Naive thymus-derived CD8-positive, alpha-beta T cell (primary cell): ENCODE data around the gene KDM4C. TPM values are rescaled to one million over a fixed set of nuclear protein-coding genes. Genes with fewer than 3 reads are reported as not detected.

Experiments used
- ATAC-seq, 2 donors: fragments of 150-1000 bp; cut with Tn5 transposase in 1 of 2; sonication (Bioruptor Pico), chemical (Tn5 transposase) in 1 of 2; 1 replicate in 1 of 2; 2 replicates in 1 of 2; pipeline ENCODE4 v1.10.0; 2021; ENCODE audit warnings: mild to moderate bottlenecking in 2 of 2, moderate library complexity in 2 of 2
- POLR2A ChIA-PET: fragments of 350-600 bp; sonication (Branson Sonifier 250); formaldehyde crosslinking; loops from one replicate; lab custom pipeline; 2021; ENCODE audit warnings: antibody characterized with exemption; lab: Charles Lee
- DNase-seq, 10 donors: peaks; one replicate each; pipeline versions ENCODE4 v3.0.0 to v3.0.0-alpha.2; 2020 to 2022
- H3K27ac Mint-ChIP-seq, 10 donors: one replicate each; pipeline ENCODE4 v1.8.0; 2020 to 2022; ENCODE audit warnings: mild to moderate bottlenecking in 10 of 10, mixed read lengths in 10 of 10, moderate library complexity in 4 of 10, inconsistent platforms in 1 of 10
- H3K27me3 Mint-ChIP-seq, 5 donors: one replicate each; pipeline ENCODE4 v1.8.0; 2021 to 2022; ENCODE audit warnings: mixed read lengths in 5 of 5
- H3K36me3 Mint-ChIP-seq, 3 donors: one replicate each; pipeline ENCODE4 v1.8.0; 2020 to 2022; ENCODE audit warnings: mixed read lengths in 3 of 3, mild to moderate bottlenecking in 2 of 3, inconsistent platforms in 1 of 3
- H3K4me1 Mint-ChIP-seq, 4 donors: one replicate each; pipeline ENCODE4 v1.8.0; 2021 to 2022; ENCODE audit warnings: mixed read lengths in 4 of 4
- H3K4me3 Mint-ChIP-seq, 10 donors: one replicate each; pipeline ENCODE4 v1.8.0; 2020 to 2022; ENCODE audit warnings: mild to moderate bottlenecking in 10 of 10, mixed read lengths in 10 of 10, moderate library complexity in 6 of 10, inconsistent platforms in 1 of 10
- H3K9me3 Mint-ChIP-seq, 9 donors: one replicate each; pipeline ENCODE4 v1.8.0; 2020 to 2022; ENCODE audit warnings: mixed read lengths in 9 of 9, mild to moderate bottlenecking in 3 of 9, inconsistent platforms in 1 of 9, moderate library complexity in 1 of 9
- polyA plus RNA-seq, 3 donors: library from polyadenylated mRNA; unstranded; fragments of 300-500 nt; fragmentation: Illumina TruSeq; gene quantifications; one replicate each; pipeline ENCODE4 v1.2.3, GENCODE V29; 2021
- total RNA-seq, 8 experiments: library from RNA in 2 of 8; stranded (reverse) in 2 of 8; gene quantifications; one replicate each; pipeline ENCODE4 v1.2.3 and lab custom pipeline; 2021 to 2026

Gene KDM4C
- total and polyA plus RNA-seq, 5 experiments from 2014 or later: 27.5 to 83.6 (median 27.8) TPM

DNA sequence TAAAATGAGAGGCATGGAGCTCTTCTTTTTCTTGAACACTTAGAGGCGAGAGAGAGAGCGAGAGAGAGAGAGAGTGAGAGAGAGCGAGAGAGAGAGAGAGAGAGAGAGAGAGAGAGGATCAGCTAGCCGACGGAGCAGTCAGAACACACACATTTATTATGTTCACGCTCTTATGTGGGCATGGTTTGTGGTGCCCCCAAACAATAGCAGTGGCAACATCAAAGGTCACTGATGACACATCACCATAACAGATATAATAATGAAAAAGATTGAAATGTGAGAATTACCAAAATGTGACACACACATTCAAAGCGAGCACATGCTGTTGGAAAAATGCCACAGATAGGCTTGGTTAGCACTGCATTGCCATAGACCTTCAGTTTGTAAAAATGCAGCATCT lies 116.1 kb downstream of the KDM4C start:
- Mint-ChIP-seq H3K27me3 (no peaks in the 10 kb centered on the region), H3K36me3 (peaks cover 6 to 17% (median 16%) of the 10 kb centered on the region in 3 donors), H3K9me3 (peaks cover 0 to 5% (median 0%) of the 10 kb centered on the region in 9 donors), H3K4me3 (peak overlapping the region in 8 of 10 donors; percentile 20 to 72 (median 39)), H3K4me1 (peaks cover 54 to 88% (median 81%) of the 10 kb centered on the region in 4 donors), H3K27ac (peak overlapping the region in 9 of 10 donors; percentile 6 to 94 (median 79))
- ATAC-seq: peak; percentile 73 to 77
- POLR2A ChIA-PET: interaction anchor here (0.7 to 1.3 kb wide), 2 partner anchors 15 to 116 kb away, joined by 3 read pairs; partner anchors contain the start of gene KDM4C
- DNase-seq: peak in 4 of 10 donors; percentile 14 to 41 (median 20)

DNA sequence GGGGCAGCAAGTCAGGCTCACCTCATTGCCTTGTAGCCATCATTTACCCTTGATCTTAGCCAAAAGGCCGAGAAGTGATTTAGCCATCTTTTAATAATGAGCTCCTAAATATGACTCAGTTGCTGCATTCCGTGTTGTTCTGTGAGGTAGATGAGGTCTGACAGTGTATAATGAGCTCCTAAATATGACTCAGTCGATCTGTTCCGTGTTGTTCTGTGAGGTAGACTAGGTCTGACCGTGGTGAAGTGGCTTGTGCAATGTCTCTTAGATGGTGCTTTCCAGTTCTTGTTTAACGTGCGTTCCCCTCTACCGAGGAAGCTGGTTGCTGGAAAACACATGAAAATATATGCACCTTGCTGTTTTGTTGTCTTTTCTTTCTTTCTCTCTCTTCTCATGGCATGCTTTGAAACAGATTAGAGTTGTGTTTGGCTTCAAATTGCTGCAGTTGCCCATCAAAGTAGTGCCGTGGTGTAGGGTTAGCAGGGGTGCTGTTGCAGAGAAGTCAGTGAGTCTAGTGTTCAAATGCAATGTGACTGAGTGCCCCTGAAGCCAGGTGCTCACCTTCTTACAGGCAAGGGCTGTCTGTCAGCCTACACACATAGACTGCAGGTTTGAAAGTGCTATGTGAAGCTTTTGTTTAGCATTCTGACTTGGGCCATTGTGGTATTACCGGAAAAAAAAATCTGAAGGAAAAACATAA lies 118.6 kb downstream of the KDM4C start:
- POLR2A ChIA-PET: no interaction called here
- peak overlapping the region in 4 of 10 donors; percentile 11 to 36 (median 24) for H3K27ac Mint-ChIP-seq
- DNase-seq: no peak
- no peak for ATAC-seq
- peaks cover 46 to 73% (median 68%) of the 10 kb centered on the region in 4 donors for H3K4me1 Mint-ChIP-seq
- peaks cover 6 to 22% (median 18%) of the 10 kb centered on the region in 3 donors for H3K36me3 Mint-ChIP-seq
- H3K27me3 Mint-ChIP-seq: no peaks in the 10 kb centered on the region
- H3K9me3 Mint-ChIP-seq: peaks cover 0 to 5% (median 0%) of the 10 kb centered on the region in 9 donors
- peak overlapping the region in 1 of 10 donors; percentile 0 for H3K4me3 Mint-ChIP-seq

DNA sequence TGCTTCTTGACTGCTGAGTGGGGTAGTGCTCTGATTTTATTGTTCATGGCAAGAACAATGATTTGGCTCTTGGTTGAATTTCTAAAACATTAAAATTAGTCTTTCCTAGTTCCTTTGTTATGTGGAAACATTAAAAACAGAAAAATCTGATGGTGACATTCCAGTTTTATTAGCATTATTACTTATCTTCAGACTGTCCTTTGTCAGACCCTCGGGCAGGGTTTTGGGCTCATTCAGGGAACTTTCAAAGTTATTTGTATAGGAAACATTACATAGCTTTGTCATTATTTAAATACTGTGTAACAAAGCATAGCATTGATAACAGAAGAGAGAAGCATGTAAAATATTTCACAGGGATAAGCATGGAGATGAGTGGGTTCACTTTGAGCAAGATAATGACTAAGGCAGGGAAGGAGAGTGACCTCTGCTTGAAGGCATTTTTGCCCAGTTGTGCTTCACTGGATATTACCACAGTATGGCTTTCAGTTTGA lies 119.9 kb downstream of the KDM4C start:
- H3K9me3 Mint-ChIP-seq: peaks cover 0 to 5% (median 0%) of the 10 kb centered on the region in 9 donors
- no peak for DNase-seq
- H3K27ac Mint-ChIP-seq: peak overlapping the region in 2 of 10 donors; percentile 23 to 31
- no peak for ATAC-seq
- peaks cover 42 to 64% (median 59%) of the 10 kb centered on the region in 4 donors for H3K4me1 Mint-ChIP-seq
- no peak overlapping the region for H3K4me3 Mint-ChIP-seq
- no peaks in the 10 kb centered on the region for H3K27me3 Mint-ChIP-seq
- POLR2A ChIA-PET: no interaction called here
- peaks cover 6 to 29% (median 23%) of the 10 kb centered on the region in 3 donors for H3K36me3 Mint-ChIP-seq

DNA sequence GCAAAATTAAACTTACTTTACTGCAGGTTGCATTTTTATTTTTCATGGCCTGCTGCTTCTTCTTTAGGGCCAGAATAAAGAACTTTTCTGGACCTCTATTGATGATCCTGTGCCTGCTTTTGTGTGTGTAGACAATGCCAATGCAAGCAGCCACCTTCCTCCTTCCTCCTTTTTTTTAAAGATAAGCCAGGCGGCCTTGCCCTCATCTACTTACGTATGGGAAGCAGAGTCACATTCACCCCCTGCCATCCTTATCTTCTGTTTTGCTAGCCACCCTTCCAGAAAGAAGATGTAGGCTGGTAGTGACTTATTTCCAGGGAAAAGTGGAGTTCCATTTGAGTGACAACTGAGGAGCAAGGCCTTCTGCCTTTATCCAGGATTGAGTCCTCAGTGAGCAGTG lies 122.9 kb downstream of the KDM4C start:
- Mint-ChIP-seq H3K36me3 (peaks cover 6 to 34% (median 29%) of the 10 kb centered on the region in 3 donors), H3K4me1 (peaks cover 32 to 51% (median 40%) of the 10 kb centered on the region in 4 donors), H3K9me3 (peaks cover 0 to 5% (median 0%) of the 10 kb centered on the region in 9 donors), H3K27me3 (no peaks in the 10 kb centered on the region), H3K4me3 (no peak overlapping the region), H3K27ac (peak overlapping the region in 2 of 10 donors; percentile 27 to 76)
- ATAC-seq: no peak
- DNase-seq: no peak
- POLR2A ChIA-PET: no interaction called here

DNA sequence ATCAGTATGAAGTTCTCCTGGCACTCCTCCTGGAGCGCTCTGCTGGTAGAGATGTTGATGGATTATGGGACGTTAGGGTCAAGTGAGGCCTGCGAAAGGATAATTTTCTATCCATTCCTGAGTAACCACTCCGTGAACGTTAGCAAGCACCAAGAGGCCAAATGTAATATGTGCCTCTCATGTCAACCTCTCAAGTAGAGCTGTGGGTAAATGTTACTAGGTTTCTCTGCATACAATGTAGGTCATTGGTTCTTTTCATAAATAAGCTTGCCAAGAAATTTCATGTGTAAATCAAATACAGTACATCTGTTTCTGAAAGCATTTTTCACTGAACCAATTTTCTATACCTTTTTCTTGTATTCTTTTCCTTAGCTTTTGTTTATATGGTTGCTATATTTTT lies 126.3 kb downstream of the KDM4C start:
- DNase-seq (no peak), ATAC-seq (no peak)
- H3K4me3 Mint-ChIP-seq: no peak overlapping the region
- POLR2A ChIA-PET: no interaction called here
- no peaks in the 10 kb centered on the region for H3K27me3 Mint-ChIP-seq
- H3K4me1 Mint-ChIP-seq: peaks cover 14 to 33% (median 21%) of the 10 kb centered on the region in 4 donors
- H3K27ac Mint-ChIP-seq: no peak overlapping the region
- H3K36me3 Mint-ChIP-seq: peaks cover 5 to 54% (median 34%) of the 10 kb centered on the region in 3 donors
- H3K9me3 Mint-ChIP-seq: no peaks in the 10 kb centered on the region

DNA sequence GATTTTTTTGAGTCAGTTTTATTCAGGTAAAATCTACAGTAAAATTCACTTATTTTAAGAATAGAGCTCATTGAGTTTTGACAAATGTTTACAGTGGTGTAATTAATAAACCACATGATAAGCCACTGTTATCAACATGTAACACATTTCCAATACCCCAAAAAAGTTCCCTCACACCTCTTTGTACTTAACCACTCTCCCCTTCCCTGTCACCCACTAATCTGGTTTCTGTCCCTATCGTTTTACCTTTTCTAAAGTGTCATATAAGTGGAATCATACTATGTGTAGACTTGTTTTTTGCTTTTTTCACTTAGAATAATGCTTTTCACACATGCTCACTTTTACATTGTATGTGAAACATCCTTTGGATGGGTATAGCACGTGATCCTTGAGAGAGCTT lies 127.2 kb downstream of the KDM4C start:
- Mint-ChIP-seq H3K4me1 (peaks cover 21 to 41% (median 26%) of the 10 kb centered on the region in 4 donors), H3K36me3 (peaks cover 5 to 63% (median 39%) of the 10 kb centered on the region in 3 donors), H3K27ac (no peak overlapping the region), H3K27me3 (no peaks in the 10 kb centered on the region), H3K9me3 (no peaks in the 10 kb centered on the region), H3K4me3 (no peak overlapping the region)
- DNase-seq (no peak), ATAC-seq (no peak)
- POLR2A ChIA-PET: interaction anchor here (0.7 kb wide), 1 partner anchor 53 kb away, joined by 3 read pairs; no protein-coding TSS in a partner anchor

DNA sequence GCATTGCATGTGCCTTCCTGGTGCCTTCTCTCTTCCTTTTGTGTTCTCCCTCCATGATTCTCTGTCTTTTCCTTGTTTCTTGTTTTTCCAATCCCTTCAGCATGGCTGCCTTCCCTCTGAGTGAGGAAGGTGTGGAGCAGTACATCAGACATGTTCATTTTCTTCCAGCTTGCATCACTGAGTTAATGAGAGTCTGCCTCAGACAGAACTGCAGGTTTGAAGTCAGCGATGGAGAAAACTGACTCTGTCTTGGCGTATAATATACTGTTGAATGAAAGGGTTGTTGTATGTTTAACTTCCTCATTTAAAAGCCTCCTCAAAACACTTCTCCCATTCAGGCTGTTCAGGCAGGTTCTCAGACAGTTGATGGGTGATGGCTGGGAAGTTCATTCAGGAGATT lies 129.3 kb downstream of the KDM4C start:
- Mint-ChIP-seq H3K27me3 (no peaks in the 10 kb centered on the region), H3K4me1 (peaks cover 28 to 43% (median 33%) of the 10 kb centered on the region in 4 donors), H3K9me3 (no peaks in the 10 kb centered on the region), H3K4me3 (no peak overlapping the region), H3K36me3 (peaks cover 5 to 62% (median 40%) of the 10 kb centered on the region in 3 donors), H3K27ac (peak overlapping the region in 1 of 10 donors; percentile 53)
- POLR2A ChIA-PET: no interaction called here
- DNase-seq: no peak
- no peak for ATAC-seq

DNA sequence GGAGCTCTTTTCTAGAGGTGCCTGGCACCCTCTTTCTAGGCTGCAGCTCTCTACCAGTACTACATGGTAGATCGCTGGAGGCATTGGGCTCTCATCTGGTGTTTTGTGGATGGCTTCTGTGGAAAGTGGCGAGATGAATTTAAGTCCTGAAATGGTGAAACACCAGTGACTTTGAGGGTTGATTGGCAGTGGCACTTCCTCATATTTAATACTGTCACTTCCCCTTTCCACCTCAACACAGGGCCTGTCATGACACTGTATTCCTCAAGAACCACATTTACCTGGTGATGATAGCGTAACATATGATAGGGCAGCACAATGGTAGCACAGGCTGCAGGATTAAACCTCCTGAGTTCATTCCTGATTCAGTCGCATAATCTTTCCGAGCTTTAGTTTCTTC lies 132.1 kb downstream of the KDM4C start:
- POLR2A ChIA-PET: interaction anchor here (0.6 kb wide), 1 partner anchor 377 kb away, joined by 3 read pairs; no protein-coding TSS in a partner anchor
- Mint-ChIP-seq H3K4me1 (peaks cover 29 to 49% (median 45%) of the 10 kb centered on the region in 4 donors), H3K9me3 (no peaks in the 10 kb centered on the region), H3K27me3 (no peaks in the 10 kb centered on the region), H3K27ac (peak overlapping the region in 1 of 10 donors; percentile 55), H3K4me3 (no peak overlapping the region), H3K36me3 (peaks cover 10 to 63% (median 36%) of the 10 kb centered on the region in 3 donors)
- ATAC-seq (no peak), DNase-seq (no peak)

DNA sequence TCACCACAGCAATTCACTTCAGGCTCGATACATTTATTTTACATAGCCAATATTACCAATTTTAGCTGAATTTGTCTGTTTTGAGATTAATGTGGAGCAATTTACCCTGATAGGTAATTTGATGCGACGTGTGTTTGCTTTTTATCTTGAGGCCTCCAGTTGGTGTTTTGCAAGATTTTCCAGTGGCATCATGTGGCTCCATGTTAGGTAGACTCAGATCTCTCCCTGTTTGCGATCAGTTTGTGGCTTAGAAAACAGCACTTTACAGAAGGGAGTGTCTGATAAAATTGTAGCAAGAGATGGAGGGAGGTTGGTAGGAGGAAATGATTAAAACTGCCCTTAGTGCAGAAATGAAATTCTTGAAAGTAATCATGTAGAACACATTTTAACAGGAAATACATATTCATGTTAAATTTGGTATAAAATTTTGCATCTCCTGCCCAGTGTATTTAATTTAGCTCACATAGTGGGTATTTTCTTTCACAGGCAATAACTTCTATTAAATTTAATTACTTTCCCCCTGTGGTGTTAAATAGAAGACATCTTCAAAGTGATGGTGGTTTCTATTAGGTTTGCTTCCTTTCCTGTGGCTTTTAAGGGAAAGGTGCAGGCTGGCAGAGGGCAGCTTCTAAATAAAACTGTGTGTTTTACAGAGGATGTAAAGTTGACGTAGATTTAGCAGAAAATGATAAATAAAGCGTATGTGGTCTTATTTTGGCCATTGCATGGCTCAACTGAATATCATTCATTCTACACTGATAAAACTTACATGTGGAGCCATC lies 135.8 kb downstream of the KDM4C start:
- ATAC-seq: no peak
- no peaks in the 10 kb centered on the region for H3K27me3 Mint-ChIP-seq
- H3K4me1 Mint-ChIP-seq: peaks cover 34 to 55% (median 53%) of the 10 kb centered on the region in 4 donors
- POLR2A ChIA-PET: no interaction called here
- H3K36me3 Mint-ChIP-seq: peaks cover 5 to 65% (median 32%) of the 10 kb centered on the region in 3 donors
- H3K27ac Mint-ChIP-seq: peak overlapping the region in 3 of 10 donors; percentile 13 to 30 (median 29)
- H3K4me3 Mint-ChIP-seq: peak overlapping the region in 5 of 10 donors; percentile 10 to 41 (median 37)
- DNase-seq: no peak
- H3K9me3 Mint-ChIP-seq: no peaks in the 10 kb centered on the region

DNA sequence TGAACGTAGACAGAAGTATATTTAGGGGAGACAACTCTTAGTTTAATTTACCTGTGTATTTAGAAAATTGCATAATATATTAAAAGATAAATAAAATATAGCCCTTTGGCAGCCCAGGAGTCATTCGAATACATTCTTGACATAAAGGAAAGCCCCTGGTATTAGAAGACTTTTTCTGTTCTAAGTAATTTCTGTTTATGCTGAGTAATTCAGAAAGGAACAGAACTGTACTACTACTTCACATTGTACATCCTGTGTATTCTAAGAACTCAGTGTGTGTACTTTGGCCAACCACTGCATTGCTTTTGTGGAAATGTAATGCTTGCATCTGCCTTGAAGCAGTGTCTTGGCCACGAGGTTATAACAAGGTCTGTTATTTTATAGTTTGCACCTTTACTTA lies 136.4 kb downstream of the KDM4C start:
- H3K36me3 Mint-ChIP-seq: peaks cover 5 to 66% (median 34%) of the 10 kb centered on the region in 3 donors
- H3K9me3 Mint-ChIP-seq: no peaks in the 10 kb centered on the region
- DNase-seq: no peak
- no peaks in the 10 kb centered on the region for H3K27me3 Mint-ChIP-seq
- H3K4me3 Mint-ChIP-seq: no peak overlapping the region
- no peak for ATAC-seq
- no peak overlapping the region for H3K27ac Mint-ChIP-seq
- POLR2A ChIA-PET: no interaction called here
- H3K4me1 Mint-ChIP-seq: peaks cover 38 to 61% (median 58%) of the 10 kb centered on the region in 4 donors

DNA sequence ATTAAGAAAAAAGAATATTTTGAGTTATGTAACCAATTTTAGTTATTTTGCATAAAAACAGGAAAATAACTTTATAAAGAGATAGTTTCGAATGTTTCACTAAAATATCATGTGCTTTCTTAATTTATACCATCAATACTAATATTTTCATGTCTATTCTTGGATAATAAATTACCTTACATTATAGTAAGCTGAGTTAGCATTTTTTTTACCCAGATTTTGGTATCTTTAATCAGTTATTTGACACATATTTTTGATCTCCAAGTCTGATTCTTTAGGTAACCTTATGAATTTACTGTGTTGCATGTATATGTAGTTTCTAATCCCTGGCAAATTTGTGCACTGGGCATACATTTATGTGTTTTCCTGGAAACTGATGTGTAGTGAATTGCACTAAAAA lies 138.0 kb downstream of the KDM4C start:
- Mint-ChIP-seq H3K27ac (no peak overlapping the region), H3K27me3 (no peaks in the 10 kb centered on the region), H3K36me3 (peaks cover 5 to 61% (median 27%) of the 10 kb centered on the region in 3 donors), H3K4me1 (peaks cover 28 to 61% (median 60%) of the 10 kb centered on the region in 4 donors), H3K9me3 (no peaks in the 10 kb centered on the region), H3K4me3 (no peak overlapping the region)
- DNase-seq: no peak
- POLR2A ChIA-PET: no interaction called here
- ATAC-seq: no peak

DNA sequence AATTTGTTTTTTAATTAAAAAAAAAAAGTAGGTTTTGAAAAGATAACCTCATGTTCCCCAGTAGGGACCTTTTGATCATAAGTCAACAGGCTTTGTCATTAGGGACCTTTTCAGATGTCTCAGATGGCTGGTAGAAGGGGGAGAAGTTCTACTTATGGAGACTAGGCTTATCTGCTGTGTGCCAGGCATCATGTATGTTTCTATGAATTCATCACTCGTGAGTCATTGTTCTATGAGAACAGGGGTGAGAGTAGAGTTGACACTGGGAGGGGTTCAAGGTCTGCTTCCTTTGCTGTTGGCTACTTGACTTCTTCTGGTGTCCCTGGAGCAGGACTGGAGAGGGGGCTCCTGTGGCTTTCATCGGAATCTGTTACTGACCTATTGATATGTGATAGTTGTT lies 138.8 kb downstream of the KDM4C start:
- Mint-ChIP-seq H3K36me3 (peaks cover 5 to 63% (median 26%) of the 10 kb centered on the region in 3 donors), H3K4me3 (peak overlapping the region in 1 of 10 donors; percentile 29), H3K9me3 (no peaks in the 10 kb centered on the region), H3K27ac (peak overlapping the region in 2 of 10 donors; percentile 14 to 15), H3K27me3 (no peaks in the 10 kb centered on the region), H3K4me1 (peaks cover 27 to 64% (median 63%) of the 10 kb centered on the region in 4 donors)
- POLR2A ChIA-PET: no interaction called here
- DNase-seq: no peak
- no peak for ATAC-seq
